HEK293 (cell line): ENCODE results near the gene PPARA.
A peak's percentile ranks its signal among the peaks of the same experiment; 100 is the strongest.

ENCODE experiments used
- CTCF ChIA-PET: fragments of 350-600 bp; formaldehyde crosslinking; extraction: SDS; loops from one replicate; lab custom pipeline; 2021; ENCODE audit warnings: antibody characterized with exemption; lab: Yijun Ruan, JAX
- POLR2A ChIA-PET: fragments of 300-600 bp; formaldehyde crosslinking; extraction: SDS; loops from one replicate; lab custom pipeline; 2020; ENCODE audit warnings: antibody characterized with exemption, inconsistent platforms; lab: Yijun Ruan, JAX
- H3K27ac ChIP-seq: fragments of 200-500 bp; sonication (Bioruptor generic); 2 replicates; pipeline ENCODE4 v1.5.1; 2014; ENCODE audit warnings: low read depth, low read length, control low read depth, inconsistent platforms; ENCODE audit errors: extremely low read depth
- H3K36me3 ChIP-seq, 2 experiments: fragments of 200-500 bp in 1 of 2; sonication (Bioruptor generic) in 1 of 2; 1 replicate in 1 of 2; 2 replicates in 1 of 2; pipeline ENCODE4 v1.5.1; 2014 to 2017; ENCODE audit warnings: inconsistent platforms in 2 of 2, low read length in 2 of 2; ENCODE audit not compliant: control insufficient read depth in 2 of 2, insufficient read depth in 1 of 2
- H3K4me1 ChIP-seq: fragments of 200-500 bp; sonication (Bioruptor generic); 2 replicates; pipeline ENCODE4 v1.5.1; 2014; ENCODE audit warnings: mild to moderate bottlenecking, low read length, inconsistent platforms; ENCODE audit not compliant: control insufficient read depth, insufficient read depth
- H3K4me3 ChIP-seq: 2 replicates; pipeline ENCODE4 v1.5.1; 2011; ENCODE audit warnings: low read depth, mild to moderate bottlenecking, control low read depth, low read length, moderate library complexity
- H3K9me3 ChIP-seq: fragments of 200-500 bp; sonication (Bioruptor generic); 2 replicates; pipeline ENCODE4 v1.5.1; 2014; ENCODE audit warnings: low read depth, low read length, inconsistent platforms; ENCODE audit not compliant: control insufficient read depth, insufficient read depth
- GLIS1 ChIP-seq: fragments of 450-650 bp; formaldehyde crosslinking; IDR thresholded peaks from 2 replicates; pipeline ENCODE4 v1.5.1; 2016; ENCODE audit warnings: missing biosample characterization, missing genetic modification characterization
- GLIS2 ChIP-seq: fragments of 450-650 bp; formaldehyde crosslinking; IDR thresholded peaks from 2 replicates; pipeline ENCODE4 v1.5.1; 2016; ENCODE audit warnings: missing biosample characterization, missing genetic modification characterization
- HIC1 ChIP-seq: fragments of 450-650 bp; formaldehyde crosslinking; IDR thresholded peaks from 2 replicates; pipeline ENCODE4 v1.5.1; 2016; ENCODE audit warnings: missing biosample characterization, missing genetic modification characterization
- KLF17 ChIP-seq: fragments of 450-650 bp; formaldehyde crosslinking; IDR thresholded peaks from 2 replicates; pipeline ENCODE4 v1.5.1; 2016; ENCODE audit warnings: missing biosample characterization, missing genetic modification characterization
- KLF8 ChIP-seq: fragments of 450-650 bp; formaldehyde crosslinking; IDR thresholded peaks from 2 replicates; pipeline ENCODE4 v1.5.1; 2016; ENCODE audit warnings: missing biosample characterization, missing genetic modification characterization
- PATZ1 ChIP-seq: fragments of 450-650 bp; formaldehyde crosslinking; IDR thresholded peaks from 2 replicates; pipeline ENCODE4 v1.5.1; 2016; ENCODE audit warnings: missing biosample characterization, missing genetic modification characterization
- ZFP69B ChIP-seq: fragments of 450-650 bp; formaldehyde crosslinking; IDR thresholded peaks from 2 replicates; pipeline ENCODE4 v1.5.1; 2016; ENCODE audit warnings: missing biosample characterization, missing genetic modification characterization
- ZIC2 ChIP-seq: fragments of 450-650 bp; formaldehyde crosslinking; IDR thresholded peaks from 2 replicates; pipeline ENCODE4 v1.5.1; 2016; ENCODE audit warnings: missing biosample characterization, missing genetic modification characterization
- ZNF211 ChIP-seq: fragments of 450-650 bp; formaldehyde crosslinking; IDR thresholded peaks from 2 replicates; pipeline ENCODE4 v1.5.1; 2016; ENCODE audit warnings: low read depth, missing biosample characterization, missing genetic modification characterization
- ZNF341 ChIP-seq: fragments of 450-650 bp; formaldehyde crosslinking; IDR thresholded peaks from 2 replicates; pipeline ENCODE4; 2016; ENCODE audit warnings: low read depth, missing biosample characterization, missing genetic modification characterization
- ZNF350 ChIP-seq: fragments of 450-650 bp; formaldehyde crosslinking; IDR thresholded peaks from 2 replicates; pipeline ENCODE4 v1.5.0; 2017; ENCODE audit warnings: missing biosample characterization, mild to moderate bottlenecking, missing genetic modification characterization
- ZNF600 ChIP-seq: fragments of 450-650 bp; formaldehyde crosslinking; IDR thresholded peaks from 2 replicates; pipeline ENCODE4 v1.5.1; 2016; ENCODE audit warnings: missing biosample characterization, missing genetic modification characterization
- ZNF692 ChIP-seq: fragments of 450-650 bp; formaldehyde crosslinking; IDR thresholded peaks from 2 replicates; pipeline ENCODE4 v1.5.1; 2016; ENCODE audit warnings: missing biosample characterization, missing genetic modification characterization
- ZNF785 ChIP-seq: fragments of 450-650 bp; formaldehyde crosslinking; IDR thresholded peaks from 2 replicates; pipeline ENCODE4 v1.5.1; 2016; ENCODE audit warnings: missing biosample characterization, missing genetic modification characterization

Gene PPARA

GRCh38 chr22:46112405-46112804 is 37.9 kb upstream of the PPARA start:
- Histone ChIP-seq H3K4me3 (no peak overlapping the region), H3K27ac (no peak overlapping the region), H3K4me1 (no peaks in the 10 kb centered on the region)
- TF ChIP-seq ZNF211 (tag by site-specific recombination) (no peak), ZNF692 (tag by site-specific recombination) (no peak), KLF17 (0 out of 2 replicates have a peak, but pooled peaks have one; percentile 8)
- TF ChIP-seq, all 188 proteins: peak for 1
- CTCF ChIA-PET = interaction anchor here (2.2 to 10.8 kb wide), 3 partner anchors 105 to 118 kb away, joined by 9 to 251 read pairs (median 173); no protein-coding TSS in a partner anchor
- POLR2A ChIA-PET = no interaction called here
- Histone ChIP-seq H3K36me3 (peaks cover 0 to 13% of the 10 kb centered on the region in 2 experiments; a peak in 1 of 3 replicates), H3K9me3 (no peaks in the 10 kb centered on the region)

- H3K4me3 ChIP-seq = no peak overlapping the region
- TF ChIP-seq ZNF350 (tag by site-specific recombination) (no peak), ZFP69B (peak; percentile 37; the same call in 1 of the 2 replicates), PATZ1 (peak; percentile 36; the same call in 1 of the 2 replicates), ZNF600 (tag by site-specific recombination) (0 out of 2 replicates have a peak, but pooled peaks have one; percentile 35), HIC1 (0 out of 2 replicates have a peak, but pooled peaks have one; percentile 11), ZNF692 (tag by site-specific recombination) (peak; percentile 63), GLIS2 (tag by site-specific recombination) (peak; percentile 94), KLF8 (peak; percentile 26; the same call in 1 of the 2 replicates), ZNF341 (tag by site-specific recombination) (no peak), GLIS1 (peak; percentile 91), ZNF785 (no peak), ZIC2 (tag by site-specific recombination) (peak; percentile 78)
- 0 out of 2 replicates have a peak overlapping the region, but pooled peaks have one; percentile 16 for H3K27ac ChIP-seq
- ChIA-PET CTCF (interaction anchor here (0.6 to 10.8 kb wide), 4 partner anchors 100 to 428 kb away, joined by 3 to 251 read pairs (median 88); no protein-coding TSS in a partner anchor), POLR2A (no interaction called here)
- no peaks in the 10 kb centered on the region for H3K4me1 ChIP-seq
- H3K9me3 ChIP-seq = no peaks in the 10 kb centered on the region
- peaks cover 0 to 13% of the 10 kb centered on the region in 2 experiments; a peak in 1 of 3 replicates for H3K36me3 ChIP-seq
Measured at GRCh38 chr22:46113110-46113909, 37.0 kb upstream of the PPARA start.
